Stimulated activated CD4-positive, alpha-beta T cell treated with anti-CD3 and anti-CD28 coated beads, Interleukin-15, amount 100 ng/mL, for 24 hours (primary cell): ENCODE data around the gene SERPINA1.
A peak's percentile ranks its signal among the peaks of the same experiment; 100 is the strongest.

Experiments used
- DNase-seq: peaks from one replicate; pipeline ENCODE4 v3.0.0-alpha.2; 2020

Gene SERPINA1

DNA sequence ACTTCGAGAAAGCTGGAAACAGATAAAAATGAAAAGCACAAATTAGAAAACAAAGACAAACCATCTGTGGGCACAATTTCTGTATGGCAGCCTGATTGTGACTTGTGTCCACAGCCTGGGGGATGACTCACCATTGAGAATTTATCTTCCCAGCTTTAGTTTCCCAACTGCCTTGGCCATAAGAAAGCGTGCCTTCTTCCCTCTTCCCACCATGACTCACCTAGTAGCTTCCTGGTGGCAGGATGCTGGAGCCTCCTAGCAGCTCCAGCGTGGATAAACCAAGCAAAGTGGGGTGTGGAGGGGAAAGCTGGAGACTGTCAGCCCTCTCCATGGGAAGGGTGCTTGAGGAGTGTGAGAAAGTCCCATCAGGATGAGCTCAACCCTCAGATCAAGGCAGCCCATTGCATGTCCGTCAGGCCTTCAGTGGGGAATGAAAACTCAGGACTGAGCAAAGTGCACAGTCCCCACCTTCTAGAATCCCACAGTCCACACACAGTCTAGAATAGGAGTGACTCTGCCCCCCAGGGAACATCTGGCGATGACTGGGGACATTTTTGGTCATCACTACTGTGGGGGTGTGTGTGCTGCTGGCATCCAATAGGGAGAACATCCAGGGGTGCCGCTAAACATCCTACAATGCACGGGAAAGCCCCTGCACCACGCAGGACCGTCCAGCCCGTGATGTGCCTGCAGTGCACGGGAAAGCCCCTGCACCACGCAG is 42.9 kb downstream of the SERPINA1 start:
- DNase-seq: no peak

DNA sequence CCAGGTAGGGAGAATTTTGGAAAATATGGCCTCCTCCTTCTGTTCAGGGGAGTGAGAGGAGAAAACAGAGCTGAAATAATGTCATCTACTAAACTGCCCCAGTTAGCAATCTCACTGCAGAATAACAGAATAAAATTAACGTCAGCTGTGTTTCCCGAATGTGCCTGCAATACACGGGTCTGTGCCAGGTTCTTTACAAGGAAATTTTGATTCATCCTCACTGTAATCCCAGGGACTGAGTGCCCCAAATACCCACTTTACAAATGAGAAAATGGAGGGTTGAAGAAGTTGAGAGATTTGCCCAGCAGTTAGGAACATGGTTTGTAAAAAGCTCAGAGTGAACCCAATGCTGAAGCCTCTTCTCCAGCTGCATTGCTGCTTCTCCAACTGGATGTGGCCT is 44.0 kb downstream of the SERPINA1 start:
- DNase-seq: no peak

DNA sequence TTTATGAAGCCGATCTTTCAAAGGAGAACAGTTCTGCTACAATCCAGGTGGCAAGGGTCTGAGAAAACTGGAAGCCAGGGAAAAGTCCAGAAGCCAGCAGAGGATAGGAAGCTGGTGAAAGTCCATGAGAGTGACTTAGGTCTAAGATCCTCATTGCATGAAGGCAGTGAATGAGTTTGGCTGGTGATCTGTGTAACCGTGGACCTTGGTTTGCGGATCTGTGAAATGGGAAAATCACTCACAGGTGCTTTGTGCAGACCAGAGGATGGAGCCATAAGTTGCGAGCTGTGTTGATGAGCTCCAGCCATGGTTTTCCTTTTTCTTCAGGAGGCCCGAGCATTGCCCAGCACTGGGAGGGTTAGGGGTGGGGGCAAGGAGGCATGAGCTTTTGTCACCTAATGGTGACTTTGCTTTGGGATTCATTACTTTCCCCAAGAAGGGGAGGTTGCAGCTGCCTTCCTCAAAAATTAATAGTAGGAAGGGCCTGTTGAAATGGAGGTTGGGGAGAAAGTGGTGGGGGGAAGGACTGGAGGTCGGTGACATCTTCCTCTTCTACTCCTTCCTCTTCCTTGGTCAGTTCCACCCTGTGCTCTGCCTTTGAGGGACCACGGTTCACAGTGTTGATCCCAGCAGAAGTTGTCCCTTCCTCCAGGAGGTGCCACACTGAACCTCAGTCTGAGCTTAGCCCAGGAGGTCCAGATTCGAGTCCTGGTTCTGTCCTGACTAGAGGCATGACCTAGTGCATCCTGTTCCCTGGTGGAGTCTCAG is 45.0 kb downstream of the SERPINA1 start:
- no peak for DNase-seq

DNA sequence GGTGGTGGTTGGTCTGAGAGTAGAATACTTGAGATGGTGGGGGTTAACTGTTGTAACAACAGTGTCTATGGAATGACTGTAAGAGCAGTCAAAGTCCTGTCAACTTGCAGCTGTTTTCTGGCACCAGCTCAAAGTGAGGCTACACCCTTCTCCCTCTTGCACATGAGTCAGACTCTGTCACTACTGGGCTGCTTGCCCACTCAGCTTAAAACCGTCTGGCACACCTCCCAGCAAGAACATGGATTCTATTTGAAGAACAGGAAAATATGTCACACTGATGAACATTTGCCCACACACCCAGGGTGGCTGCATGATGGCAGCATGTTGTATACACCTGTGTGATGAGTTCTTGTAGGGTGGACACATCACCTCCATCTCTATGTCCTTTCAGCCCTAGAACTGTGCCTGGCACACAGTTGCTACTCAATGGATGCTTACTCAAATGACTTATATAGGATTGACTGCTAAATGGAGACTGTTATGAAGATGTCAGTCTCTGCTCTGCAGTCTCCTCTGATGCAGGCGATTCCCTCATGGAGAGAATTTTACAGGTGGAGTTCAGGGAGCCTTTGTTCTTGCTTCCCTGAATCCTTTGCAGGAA is 46.0 kb downstream of the SERPINA1 start:
- DNase-seq: peak; percentile 36

DNA sequence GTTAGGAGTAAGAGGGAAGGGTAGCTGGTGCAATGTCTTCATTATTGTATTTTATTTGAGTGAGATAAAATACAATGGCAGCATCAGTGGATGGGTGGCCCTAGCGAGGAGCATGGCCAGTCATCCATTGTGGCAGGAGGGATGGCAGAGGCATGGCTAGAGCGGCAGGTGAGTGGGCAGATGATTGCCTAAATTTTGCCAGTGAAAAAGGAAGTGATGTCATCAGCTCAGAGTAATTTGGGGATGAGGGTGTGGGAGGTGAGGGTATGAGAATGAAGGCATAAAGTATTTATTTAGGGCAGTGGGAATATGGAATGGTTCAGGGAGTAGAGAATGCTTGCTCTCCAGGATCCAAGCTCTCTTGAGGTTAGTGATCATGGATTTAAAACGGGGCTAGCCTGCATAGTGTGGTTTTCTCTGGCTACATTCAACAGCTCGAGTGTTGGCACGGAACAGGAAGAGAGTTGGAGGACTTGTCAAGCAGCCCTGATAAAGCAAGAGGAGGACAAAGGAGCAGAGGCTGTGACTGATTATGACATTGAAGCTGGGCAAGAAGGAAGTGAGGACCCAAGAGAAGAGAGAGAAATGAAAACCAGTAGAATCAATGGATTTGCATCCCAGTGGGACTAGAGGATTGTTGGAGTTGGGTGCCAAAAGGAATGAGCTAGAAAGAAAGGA is 46.6 kb downstream of the SERPINA1 start:
- DNase-seq: peak; percentile 13

DNA sequence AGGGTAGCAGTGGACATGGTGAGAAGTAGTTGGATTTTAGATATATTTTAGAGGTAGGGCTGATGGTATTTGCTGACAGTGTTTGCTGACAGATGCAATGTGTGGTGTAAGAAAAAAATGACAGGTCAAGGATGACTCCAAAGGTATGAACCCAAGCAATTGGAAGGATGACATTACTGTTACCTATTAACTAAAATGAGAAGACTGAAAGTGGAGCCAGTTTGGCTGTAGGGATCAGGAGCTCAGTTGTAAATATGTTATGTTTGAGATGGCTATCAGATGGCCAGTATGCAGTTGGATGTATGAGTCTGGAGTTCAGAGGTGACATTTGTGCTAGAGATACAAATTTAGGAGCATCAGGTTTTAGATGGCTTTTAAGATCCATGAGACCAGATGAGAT is 47.9 kb downstream of the SERPINA1 start:
- DNase-seq: no peak

DNA sequence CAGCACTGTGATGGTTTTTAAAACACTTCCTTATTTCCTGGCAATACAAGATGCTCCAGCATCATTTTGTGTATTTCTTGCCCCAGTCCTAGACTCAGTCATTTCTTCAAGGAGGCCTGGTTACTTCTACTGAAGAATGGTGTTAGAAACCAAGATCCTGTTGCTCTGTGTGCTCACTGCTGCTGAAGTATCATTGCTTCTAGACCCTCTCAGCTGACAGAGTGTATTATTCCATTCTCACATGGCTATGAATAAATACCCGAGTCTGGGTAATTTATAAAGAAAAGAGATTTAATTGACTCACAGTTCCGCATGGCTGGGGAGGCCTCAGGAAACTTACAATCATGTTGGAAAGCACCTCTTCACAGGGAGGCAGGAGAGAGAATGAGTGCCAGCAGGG is 50.4 kb downstream of the SERPINA1 start:
- no peak for DNase-seq

DNA sequence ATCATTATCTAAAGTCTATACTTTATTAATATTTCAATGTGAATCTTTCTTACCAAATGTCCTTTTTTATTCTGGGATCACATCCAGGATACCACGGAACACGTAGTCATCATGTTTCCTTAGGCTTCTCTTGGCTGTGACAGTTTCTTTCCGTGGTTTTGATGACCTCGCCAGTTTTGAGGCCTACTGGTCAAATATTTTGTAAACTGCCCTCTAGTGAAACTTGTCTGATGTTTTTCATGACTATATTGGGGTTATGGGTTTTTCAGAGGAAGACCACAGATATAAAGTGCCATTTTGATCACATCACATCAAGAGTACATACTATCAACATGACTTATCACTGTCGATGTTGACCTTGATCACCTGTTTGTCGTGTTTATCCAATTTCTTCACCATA is 51.1 kb downstream of the SERPINA1 start:
- DNase-seq: peak; percentile 16

DNA sequence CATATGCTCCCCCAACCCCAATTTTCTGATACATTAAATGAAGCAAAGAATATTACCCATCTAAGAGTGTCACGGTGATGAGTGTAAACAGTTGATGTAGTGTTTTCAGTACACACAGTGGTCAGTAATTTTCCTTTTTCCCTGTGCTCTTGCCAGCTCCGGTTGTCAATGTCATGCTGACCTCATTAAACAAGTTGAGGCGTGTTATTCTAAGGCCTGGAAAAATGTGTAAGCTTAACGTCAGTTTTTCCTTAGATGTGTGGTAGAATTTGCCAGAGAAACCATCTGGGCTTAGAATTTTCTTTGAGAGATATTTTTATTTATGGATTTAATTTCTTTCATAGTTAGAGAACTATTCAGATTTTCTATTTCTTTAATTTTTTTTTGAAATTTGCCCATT is 53.5 kb downstream of the SERPINA1 start:
- no peak for DNase-seq

DNA sequence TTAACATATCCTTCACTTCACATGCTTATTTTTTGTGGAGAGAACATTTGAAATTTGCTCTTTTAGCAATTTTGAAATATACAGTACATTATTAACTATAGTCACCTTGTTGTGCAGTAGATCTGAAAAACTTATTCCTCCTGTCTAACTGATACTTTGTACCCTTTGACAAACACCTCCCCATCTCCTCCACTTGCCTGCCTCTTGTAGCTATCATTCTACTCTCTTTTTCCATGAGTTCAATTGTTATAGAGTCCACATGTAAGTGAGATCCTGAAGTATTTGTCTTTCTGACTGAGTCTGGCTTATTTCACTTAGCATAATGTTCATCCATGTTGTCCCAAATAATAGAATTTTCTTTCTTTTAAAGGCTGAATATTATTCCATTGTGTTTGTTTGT is 55.8 kb downstream of the SERPINA1 start:
- no peak for DNase-seq

DNA sequence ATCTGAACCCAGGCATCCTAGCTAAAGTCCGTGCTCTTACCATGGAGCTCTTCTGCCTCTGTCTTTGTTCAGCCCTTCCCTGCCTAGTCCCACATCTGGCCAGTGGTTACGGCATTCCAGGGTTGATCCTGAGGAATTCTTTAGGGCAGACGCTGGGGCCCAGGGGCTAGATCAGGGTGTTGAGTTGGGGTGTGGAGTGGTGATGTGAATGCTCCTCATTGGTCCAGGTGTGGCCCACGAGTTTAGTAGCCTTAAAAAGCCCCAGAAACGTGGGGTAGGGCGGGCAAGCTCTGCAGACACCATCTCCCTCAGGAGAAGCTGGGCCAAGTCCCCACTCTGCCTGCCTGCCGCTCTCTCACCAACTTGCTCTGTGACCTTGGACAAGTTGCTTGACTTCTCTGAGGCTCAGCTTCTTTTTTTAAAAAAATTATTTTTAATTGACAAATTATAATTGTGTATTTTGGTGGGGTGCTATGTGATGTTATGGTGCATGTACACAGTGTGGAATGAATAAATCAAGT is 56.3 kb downstream of the SERPINA1 start:
- DNase-seq: no peak

DNA sequence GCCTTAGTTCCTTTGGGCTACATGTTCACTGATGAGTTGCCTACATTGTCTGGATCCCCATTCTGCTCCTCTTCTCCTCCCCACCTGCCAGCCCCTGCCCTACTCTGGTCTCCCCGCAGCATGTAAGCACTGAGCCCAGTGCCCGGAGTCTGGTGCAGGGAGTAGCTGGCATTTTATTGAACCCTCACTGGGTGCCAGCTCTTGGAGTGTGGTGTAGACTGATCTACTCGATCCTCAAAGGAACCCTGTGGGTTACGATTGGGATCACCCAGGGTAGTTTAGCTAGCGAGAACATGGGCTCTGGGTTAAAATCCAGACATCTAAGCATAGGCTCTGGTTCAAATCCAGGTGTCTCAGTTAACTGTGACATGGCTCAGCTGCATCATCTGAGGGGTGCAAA is 56.9 kb downstream of the SERPINA1 start:
- no peak for DNase-seq

DNA sequence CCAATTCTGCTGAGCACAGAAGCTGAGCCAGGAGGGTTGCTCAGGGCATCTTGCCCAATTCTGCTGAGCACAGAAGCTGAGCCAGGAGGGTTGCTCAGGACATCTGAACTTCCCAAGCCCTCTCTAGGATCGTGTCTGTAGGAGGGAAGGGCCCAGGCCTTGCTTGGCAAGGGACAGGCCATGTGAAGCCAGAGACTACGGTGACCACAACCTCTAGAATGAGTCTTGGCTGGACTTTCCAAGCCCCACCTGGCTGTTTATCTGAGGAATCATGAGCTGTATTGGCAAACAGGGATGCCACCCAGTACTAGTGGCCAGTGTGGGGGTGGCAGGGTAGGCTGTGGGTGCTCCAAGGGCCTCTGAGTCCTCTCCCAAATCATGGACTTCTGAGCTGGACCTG is 57.5 kb downstream of the SERPINA1 start:
- no peak for DNase-seq

DNA sequence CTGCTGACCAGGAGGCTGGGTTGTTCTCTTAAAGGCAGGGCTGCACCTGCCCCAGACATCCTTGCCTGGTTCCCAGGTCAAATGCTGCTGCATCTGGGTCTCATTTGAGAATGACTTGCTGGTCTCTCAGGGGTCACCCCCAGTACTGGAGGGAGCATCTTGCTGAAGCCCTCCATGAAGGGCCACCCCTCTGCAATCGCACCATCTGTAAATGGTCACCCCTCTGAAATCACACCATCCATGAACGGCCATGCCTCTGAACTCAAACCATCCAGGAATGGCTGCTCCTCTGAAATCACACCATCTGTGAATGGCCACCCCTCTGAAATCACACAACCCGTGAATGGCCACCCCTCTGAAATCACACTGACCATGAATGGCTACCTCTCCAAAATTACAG is 58.0 kb downstream of the SERPINA1 start:
- DNase-seq: no peak

DNA sequence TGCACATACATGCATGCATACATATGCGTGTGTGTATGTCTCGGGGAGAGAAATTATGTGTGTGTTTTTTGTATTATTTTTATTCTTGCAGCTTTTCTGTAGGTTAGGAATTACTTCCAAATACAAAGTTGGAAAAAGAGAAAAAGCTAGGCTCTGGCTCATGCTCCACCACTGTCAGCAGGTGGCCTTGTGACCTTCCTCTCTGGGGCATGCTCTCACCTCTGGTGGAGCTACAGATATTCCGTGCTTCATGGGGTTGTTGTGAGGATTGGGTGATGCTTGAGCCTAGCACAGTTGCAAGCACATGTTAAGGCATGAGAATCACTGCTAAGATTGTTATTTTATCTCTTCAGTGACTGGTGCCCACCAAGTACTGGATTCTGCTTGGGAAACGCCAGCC is 58.5 kb downstream of the SERPINA1 start:
- DNase-seq: no peak

DNA sequence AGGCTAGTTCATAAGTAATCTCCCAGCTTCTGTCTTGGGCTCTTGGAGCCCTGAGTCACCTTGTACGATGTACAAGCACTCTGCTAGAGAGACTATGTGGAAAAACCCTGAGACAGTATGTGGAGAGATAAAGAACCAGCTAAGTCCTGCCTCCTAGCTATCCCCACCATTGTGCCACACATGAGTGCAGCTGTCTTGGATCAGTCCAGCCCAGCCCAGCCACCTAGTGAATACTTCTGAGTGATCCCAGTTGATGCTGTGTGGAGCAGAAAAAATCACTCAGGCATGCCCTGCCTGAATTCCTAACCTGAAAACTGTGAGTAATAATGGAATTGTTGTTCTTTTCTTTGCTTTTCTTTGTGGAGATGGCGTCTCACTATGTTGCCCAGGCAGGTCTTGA is 60.2 kb downstream of the SERPINA1 start:
- no peak for DNase-seq
